GM20431 (cell line): ENCODE data around the gene RNF181.
"Not testable (repeated sequence)": the region's sequence is repeated elsewhere in the genome, so short reads cannot be mapped to it uniquely, and the experiment has no call there.

Experiments
- in situ Hi-C: fragments of 300-500 bp; cut with MseI, MboI; formaldehyde crosslinking; loops from one replicate; pipeline ENCODE4 v1.15.0; 2020; ENCODE audit warnings: low sequenced_read_pairs; ENCODE audit not compliant: unreplicated experiment

Gene RNF181

GRCh38 chr2:85611217-85611704 is 15.7 kb downstream of the RNF181 start:
- in situ Hi-C loops, result no loop called here

DNA sequence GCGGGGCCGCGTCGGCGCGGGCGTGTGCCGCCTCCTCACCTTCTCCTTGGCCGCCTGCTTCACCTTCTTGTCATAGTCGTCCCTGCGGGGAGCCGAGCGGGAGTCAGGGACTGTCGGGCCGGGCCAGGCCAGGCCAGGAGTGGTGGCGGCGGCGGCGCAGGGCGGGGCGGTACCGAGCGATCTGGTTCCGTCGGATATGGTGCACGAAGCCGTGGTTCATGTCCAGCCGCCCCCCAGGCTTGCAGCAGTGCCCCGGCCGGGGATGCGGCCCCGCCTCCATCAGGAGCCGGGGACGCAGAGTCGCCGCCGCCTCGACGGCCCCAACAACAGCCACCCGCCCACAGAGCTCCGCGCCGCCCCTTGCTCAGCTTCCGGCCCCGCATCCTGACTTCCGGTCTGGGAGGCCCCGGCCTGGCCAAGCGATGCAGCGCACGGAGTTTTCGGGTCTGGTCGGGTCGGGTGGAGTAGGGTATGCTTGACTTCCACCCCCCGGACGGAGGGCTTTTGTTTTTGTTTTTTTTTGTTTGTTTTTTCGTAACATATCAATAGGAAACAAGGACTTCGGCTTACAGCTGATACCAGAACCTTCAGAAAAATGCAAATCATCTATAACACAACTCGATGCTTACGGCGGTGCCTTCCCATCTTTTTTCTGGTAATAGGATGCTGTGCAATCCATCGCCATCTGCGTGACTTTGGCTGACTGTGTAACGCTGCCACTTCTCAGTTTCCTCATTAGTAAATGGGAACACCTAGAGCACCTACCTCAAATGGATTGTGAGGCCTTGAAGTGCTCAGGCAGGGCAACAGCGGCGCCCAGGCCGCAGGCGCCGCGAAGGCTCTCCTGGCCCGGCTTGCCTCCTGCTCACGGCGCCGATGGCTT is 16.4 kb downstream of the RNF181 start, which contains the start of gene C2orf68:
C2orf68 (minus strand) TSS at position 362 of the 883 bp plus-strand sequence; CDS start at position 280, 82 bp downstream.
- in situ Hi-C loops, result no loop called here

GRCh38 chr2:85613717-85614515 is 18.4 kb downstream of the RNF181 start:
- in situ Hi-C loops, result no loop called here

DNA sequence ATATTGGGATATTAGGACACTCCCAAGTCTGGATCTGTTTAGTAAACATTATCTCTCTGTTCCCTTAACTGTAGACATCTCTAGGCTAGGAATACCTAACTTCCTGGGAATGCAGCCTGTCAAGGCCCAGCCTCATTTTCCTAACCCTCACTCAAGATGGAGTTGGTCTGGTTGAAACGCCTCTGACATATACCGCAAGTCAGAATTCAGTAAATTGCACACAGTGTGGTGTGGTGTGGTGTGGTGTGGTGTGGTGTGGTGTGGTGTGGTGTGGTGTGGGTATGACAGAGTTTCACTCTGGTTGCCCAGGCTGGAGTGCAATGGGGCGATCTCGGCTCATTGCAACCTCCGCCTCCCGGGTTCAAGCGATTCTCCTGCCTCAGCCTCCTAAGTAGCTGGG is 19.2 kb downstream of the RNF181 start:
- in situ Hi-C loops, result not testable (repeated sequence)

DNA sequence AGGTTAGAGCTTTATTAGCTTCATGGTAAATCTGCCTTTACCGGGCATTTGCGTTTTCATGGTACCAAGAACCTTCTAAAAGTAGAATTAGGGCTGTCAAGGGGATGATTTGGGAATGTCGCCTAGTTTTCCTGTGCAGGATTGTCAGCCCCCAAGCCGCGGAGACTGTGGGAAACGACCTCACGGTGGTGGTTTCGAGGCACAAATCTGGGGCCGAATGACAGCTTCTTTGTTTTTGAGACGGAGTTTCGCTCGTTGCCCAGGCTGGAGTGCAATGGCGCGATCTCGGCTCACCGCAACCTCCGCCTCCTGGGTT is 19.8 kb downstream of the RNF181 start:
- in situ Hi-C loops, result no loop called here

DNA sequence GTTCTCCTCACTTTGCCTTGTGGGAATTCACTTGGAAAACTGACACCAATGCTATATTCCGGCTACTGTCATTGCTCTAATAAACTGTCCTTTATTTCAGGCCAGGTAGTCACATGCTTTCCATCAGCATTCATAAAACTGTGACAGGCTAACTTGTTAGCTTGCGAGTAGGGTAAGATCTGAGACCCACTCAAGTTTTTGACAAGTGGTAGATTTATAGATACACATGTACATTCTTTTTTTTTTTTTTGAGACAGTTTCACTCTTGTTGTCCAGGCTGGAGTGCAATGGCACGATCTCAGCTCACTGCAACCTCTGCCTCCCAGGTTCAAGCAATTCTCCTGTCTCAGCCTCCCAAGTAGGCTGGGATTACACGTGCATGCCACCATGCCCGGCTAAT is 22.2 kb downstream of the RNF181 start:
- in situ Hi-C loops, result not testable (repeated sequence)

DNA sequence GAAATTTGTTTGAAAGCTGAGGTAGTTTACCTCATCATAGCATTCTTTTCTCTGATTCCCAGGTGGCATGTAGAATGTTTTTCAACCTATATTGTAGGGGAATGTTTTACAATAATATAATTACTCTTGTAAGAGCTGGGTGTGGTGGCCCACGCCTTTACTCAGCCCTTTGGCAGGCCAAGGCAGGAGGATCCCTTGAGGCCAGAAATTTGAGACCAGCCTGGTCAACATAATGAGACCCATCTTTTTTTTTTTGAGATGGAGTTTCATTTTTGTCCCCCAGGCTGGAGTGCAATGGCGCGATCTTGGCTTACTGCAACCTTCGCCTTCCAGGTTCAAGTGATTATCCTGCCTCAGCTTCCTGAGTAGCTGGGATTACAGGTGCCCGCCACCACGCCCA is 24.1 kb downstream of the RNF181 start:
- in situ Hi-C loops, result no loop called here

GRCh38 chr2:85621338-85621737 is 25.8 kb downstream of the RNF181 start:
- in situ Hi-C loops, result no loop called here

DNA sequence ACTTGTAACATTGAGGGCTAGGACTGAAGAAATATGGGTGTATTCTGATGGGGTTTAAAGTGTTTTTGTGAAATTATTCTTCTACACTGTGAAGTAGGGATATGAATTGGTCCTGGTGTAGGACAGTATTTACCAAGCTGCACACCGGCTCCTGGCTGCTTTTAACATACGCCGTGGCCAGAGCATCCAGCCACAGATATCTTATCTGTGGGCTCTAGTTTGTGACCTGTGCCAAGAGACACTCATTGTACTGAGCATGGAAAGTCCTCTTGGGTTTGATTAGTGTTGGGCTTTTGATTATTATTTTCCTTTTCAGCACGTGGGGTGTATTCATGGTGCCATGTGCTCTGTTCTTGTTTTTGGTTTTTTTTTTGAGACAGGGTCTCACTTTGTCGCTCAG is 28.4 kb downstream of the RNF181 start:
- in situ Hi-C loops, result no loop called here

DNA sequence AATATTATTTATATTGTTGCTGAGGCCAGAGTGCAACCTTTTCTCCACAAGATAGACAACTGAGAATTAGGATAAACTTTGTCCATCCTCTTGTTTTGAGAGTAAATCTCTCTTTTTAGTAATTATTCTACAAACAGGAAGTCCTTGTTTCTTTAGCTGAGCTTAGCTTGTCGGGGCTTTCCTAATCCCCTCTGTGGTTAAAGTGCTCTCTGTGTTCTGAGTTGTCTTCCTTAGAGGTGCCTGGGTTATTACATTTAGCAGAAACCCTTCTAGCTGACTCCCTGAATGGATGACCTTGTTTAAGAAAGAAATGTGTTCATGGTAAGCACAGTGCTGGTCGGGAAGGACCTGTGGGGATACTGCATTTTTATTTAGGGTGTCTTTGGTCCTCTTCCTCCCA is 33.1 kb downstream of the RNF181 start:
- in situ Hi-C loops, result no loop called here

DNA sequence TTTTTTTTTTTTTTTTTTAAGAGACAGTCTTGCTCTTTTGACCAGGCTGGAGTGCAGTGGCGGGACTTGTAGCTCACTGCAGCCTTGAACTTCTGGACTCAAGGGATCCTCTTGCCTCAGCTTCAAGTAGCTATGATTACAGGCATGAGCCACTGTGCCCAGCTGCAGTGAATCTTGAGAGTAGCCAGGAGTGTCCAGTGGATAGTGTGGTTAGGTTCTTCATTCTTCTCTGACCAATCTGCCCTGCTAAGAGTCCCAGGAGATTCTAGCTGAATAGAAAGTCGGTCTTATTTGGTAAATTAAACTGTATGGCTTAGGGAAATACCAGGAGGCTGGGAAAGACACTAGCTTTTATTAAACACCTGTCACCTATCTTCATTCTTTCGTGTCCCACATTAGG is 35.8 kb downstream of the RNF181 start:
- in situ Hi-C loops, result no loop called here

DNA sequence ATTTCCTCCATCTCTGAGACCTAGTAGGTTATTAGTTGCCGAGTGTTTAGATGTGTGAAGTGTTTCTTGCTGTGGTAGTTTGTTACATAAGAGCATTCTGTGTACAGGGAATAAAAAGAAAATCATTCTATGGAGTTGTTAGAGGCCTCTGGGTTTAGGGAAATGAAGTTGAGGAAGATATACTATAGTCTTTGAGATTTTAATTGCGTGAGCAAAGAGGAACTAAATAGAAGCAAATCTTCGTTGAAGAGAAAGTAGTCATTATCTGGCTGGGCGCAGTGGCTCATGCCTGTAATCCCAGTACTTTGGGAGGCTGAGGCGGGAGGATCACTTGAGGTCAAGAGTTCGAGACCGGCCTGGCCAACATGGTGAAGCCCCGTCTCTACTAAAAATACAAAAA is 39.5 kb downstream of the RNF181 start:
- in situ Hi-C loops, result no loop called here

- in situ Hi-C loops, result no loop called here
These were observed 40.1 kb downstream of the RNF181 start for GRCh38 chr2:85635636-85636035.

DNA sequence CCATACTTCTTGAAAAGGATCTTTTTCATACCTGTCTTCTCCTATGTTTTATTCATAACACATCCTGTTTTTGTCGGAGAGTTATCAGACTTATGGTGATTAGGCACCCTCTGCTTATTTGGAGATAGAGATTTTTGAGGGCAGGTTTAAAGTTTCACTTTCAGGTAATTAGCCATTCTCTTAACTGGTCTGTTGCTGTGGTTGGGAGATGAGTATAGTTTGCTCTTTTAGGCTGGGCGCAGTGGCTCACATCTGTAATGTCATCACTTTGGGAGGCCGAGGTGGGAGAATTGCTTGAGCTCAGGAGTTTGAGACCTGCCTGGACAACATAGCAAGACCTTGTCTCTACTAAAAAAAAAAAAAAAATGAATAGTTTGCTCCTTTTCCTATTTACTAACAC is 47.2 kb downstream of the RNF181 start:
- in situ Hi-C loops, result no loop called here

DNA sequence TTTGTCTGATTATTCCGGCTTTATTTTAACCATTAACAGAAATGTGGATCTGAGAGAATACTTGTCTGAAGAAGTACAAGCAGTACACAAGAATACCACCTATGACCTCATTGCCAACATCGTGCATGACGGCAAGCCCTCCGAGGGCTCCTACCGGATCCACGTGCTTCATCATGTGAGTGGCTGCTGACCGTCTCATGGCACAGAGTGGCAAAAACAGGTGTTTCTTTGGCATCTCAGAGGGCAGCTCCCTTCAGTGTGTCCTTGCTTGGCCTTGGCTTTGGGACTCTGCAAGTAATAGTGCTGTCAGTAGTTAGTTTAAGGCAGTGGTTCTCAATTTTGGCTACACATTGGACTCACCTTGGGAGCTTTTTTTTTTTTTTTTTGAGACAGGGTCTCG is 49.4 kb downstream of the RNF181 start:
- in situ Hi-C loops, result no loop called here

DNA sequence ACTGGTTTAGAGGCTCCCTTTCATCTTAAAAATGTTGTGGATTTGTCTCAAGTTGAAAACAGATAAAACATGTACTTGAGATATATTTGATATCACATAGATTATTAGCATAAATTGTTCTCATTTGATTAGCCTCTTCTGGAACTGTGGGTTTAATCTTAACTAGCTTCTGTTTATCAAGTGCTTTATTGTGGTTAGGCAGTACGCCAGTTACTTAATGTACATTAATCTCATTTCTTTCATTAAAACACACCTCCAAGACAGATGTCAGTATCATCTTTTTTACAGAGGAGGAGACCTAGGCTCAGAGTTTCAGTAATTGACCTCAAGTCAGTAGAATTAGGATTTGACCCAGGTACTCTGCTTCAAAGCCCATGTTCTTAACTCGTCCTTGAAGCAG is 50.6 kb downstream of the RNF181 start:
- in situ Hi-C loops, result no loop called here
